HCEC 1CT (cell line): Measurements from ENCODE around the gene NMD3.

ENCODE experiments used
- DNase-seq: peaks from one replicate; pipeline ENCODE4 v3.0.0-alpha.2; 2017

Gene NMD3

DNA sequence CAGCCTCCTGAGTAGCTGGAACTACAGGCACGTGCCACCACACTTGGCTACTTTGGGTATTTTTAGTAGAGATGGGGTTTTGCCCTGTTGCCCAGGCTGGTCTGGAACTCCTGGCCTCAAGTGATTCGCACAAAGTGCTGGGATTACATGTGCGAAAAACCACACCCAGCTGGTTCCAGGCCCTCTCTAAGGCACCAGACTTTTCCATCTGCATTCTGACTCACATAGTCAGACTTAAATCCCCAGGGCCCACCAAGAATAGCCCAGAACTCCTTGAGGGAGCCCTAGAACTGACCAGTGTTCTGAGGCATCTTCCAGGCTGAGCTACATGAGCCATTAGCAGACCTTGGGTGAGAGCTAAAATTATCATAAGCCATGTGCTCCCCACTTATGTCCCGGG, 68.1 kb downstream of the NMD3 start:
- no peak for DNase-seq

- no peak for DNase-seq
Observed at GRCh38 chr3:161291191-161291901, 70.2 kb downstream of the NMD3 start.

- no peak for DNase-seq
Observed at GRCh38 chr3:161293381-161293780, 72.3 kb downstream of the NMD3 start.

DNA sequence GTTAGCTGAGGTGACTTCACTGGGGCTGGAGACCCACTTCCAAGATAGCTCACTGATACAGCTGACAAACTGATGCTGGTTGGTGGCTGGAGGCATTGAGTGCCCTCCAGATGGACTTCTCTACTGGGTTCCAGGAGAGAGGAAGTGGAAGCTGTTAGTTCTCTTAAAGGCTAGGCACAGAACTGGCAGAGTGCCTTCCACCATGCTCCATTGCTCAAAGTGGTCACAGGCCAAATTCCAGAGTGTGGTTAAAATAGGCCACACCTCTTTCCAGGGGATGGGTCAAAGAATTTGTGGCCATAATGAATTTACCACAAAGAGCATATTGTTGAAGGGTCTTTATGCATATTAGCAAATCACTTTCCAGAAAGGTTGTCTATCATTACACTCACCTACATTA, 74.2 kb downstream of the NMD3 start:
- no peak for DNase-seq

- DNase-seq = no peak
Observed at GRCh38 chr3:161296814-161297213, 75.7 kb downstream of the NMD3 start.
